SIG-M5 (cell line): ENCODE results near the gene ATP2B2.
"Not testable (repeated sequence)": the region's sequence is repeated elsewhere in the genome, so short reads cannot be mapped to it uniquely, and the experiment has no call there.

Experiments used
- DNase-seq: peaks from one replicate; lab custom pipeline; 2025; lab: John Stamatoyannopoulos, UW

Gene ATP2B2

GRCh38 chr3:10505050-10505790, at the start of gene ATP2B2:
Gene ATP2B2, minus strand, starts transcription at chr3:10505586. Its CDS starts 56,043 bp downstream, at chr3:10449543.
- no peak for DNase-seq

- DNase-seq, result no peak
Measured at GRCh38 chr3:10554746-10555145, 49.4 kb upstream of the ATP2B2 start.

GRCh38 chr3:10554236-10554611, 48.8 kb upstream of the ATP2B2 start:
- no peak for DNase-seq

- no peak for DNase-seq
Measured at GRCh38 chr3:10553591-10554235, 48.3 kb upstream of the ATP2B2 start.

GRCh38 chr3:10552631-10552943, 47.2 kb upstream of the ATP2B2 start:
- no peak for DNase-seq

GRCh38 chr3:10551821-10552630, 46.6 kb upstream of the ATP2B2 start:
- DNase-seq, result peak; percentile 52

GRCh38 chr3:10551139-10551538, 45.8 kb upstream of the ATP2B2 start:
- DNase-seq, result no peak

GRCh38 chr3:10550705-10551104, 45.3 kb upstream of the ATP2B2 start:
- DNase-seq, result no peak

GRCh38 chr3:10549617-10550230, 44.3 kb upstream of the ATP2B2 start:
- no peak for DNase-seq

GRCh38 chr3:10548992-10549391, 43.6 kb upstream of the ATP2B2 start:
- no peak for DNase-seq

GRCh38 chr3:10547841-10548783, 42.7 kb upstream of the ATP2B2 start:
- DNase-seq, result no peak

GRCh38 chr3:10547413-10547812, 42.0 kb upstream of the ATP2B2 start:
- no peak for DNase-seq

GRCh38 chr3:10546820-10547263, 41.5 kb upstream of the ATP2B2 start:
- DNase-seq, result no peak

GRCh38 chr3:10546181-10546624, 40.8 kb upstream of the ATP2B2 start:
- no peak for DNase-seq

- DNase-seq, result no peak
Measured at GRCh38 chr3:10542518-10542917, 37.1 kb upstream of the ATP2B2 start.

GRCh38 chr3:10540347-10540746, 35.0 kb upstream of the ATP2B2 start:
- not testable (repeated sequence) for DNase-seq

GRCh38 chr3:10534066-10534465, 28.7 kb upstream of the ATP2B2 start:
- no peak for DNase-seq

- DNase-seq, result no peak
Measured at GRCh38 chr3:10533737-10534023, 28.3 kb upstream of the ATP2B2 start.

GRCh38 chr3:10532939-10533736, 27.8 kb upstream of the ATP2B2 start:
- DNase-seq, result no peak

- no peak for DNase-seq
Measured at GRCh38 chr3:10531031-10531430, 25.6 kb upstream of the ATP2B2 start.

- no peak for DNase-seq
Measured at GRCh38 chr3:10530241-10530640, 24.9 kb upstream of the ATP2B2 start.
